Activated CD4-positive, alpha-beta T cell treated with anti-CD3 and anti-CD28 coated beads, Interleukin-2, amount 50 U/mL, for 4 hours (primary cell): ENCODE data around the gene FAM20B.
"Not testable (repeated sequence)": the region's sequence is repeated elsewhere in the genome, so short reads cannot be mapped to it uniquely, and the experiment has no call there.

Experiments
- DNase-seq, 2 experiments: peaks; one replicate each; pipeline ENCODE4 v3.0.0-alpha.2; 2020

FAM20B gene, protein sequence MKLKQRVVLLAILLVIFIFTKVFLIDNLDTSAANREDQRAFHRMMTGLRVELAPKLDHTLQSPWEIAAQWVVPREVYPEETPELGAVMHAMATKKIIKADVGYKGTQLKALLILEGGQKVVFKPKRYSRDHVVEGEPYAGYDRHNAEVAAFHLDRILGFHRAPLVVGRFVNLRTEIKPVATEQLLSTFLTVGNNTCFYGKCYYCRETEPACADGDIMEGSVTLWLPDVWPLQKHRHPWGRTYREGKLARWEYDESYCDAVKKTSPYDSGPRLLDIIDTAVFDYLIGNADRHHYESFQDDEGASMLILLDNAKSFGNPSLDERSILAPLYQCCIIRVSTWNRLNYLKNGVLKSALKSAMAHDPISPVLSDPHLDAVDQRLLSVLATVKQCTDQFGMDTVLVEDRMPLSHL

DNA sequence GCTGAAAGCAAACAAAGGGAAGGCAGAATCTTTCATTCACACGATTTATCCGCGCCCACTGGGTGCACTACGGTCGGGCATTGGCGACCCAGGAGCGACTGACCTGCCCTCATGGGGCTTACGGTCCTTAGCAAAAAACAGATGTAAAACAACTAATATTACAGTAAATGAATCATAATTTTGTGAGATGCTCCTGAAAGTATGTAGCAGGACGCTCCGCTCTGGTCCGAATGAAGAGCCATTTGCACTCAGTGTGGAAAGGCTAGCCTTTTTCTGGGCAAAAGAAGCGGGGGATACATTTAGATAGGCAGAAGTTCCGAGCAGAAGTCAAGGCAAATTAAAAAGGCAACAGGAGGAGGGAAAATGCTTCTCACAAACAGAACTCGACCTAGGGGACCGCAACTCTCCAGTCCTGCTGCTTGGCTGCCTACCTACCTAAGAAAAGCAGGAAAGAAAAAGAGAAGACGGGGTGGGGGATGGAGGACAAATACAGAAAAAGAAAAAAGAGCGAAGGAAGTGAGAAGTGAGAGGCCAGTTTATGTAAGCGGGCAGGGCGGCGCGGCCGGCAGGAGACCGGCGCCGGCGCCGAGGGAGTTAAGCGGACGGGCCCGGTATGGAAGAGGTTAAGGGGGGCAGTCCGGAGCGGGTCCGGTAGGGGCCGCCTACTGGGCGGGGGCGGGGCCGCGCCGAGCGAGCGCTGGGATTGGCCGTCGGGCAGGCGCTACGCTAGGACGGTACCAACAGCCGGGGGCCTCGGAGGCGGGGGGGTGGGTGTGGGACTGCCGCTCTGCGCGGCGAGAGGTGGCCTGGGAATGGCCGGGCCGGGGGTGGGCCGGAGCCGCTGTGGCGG, at the start of gene FAM20B:
TSS of gene FAM20B (plus strand) at position 770 of the 850 bp plus-strand sequence. CDS start 17,954 bp downstream, outside the sequence.
- DNase-seq, result peak; percentile 85 to 89

DNA sequence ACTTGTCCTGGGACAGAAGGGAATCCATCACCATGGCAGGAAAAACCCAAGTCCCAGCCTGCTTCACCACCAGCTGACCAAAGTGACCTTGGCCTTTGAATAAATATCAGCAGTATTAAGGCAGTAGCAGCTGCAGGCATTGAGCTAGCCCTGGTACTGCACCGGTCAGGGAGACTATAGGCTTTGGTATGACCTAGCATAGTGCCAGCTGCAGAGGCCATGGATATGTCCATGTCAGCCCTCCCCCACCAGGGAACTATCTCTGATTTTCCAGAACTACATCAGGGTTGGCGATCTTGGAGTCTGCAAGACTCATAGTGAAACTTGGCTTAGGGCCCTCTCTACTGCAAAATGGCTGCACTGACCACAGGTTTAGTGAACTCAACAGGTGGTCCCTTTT, 49.2 kb upstream of the FAM20B start:
- DNase-seq, result no peak

DNA sequence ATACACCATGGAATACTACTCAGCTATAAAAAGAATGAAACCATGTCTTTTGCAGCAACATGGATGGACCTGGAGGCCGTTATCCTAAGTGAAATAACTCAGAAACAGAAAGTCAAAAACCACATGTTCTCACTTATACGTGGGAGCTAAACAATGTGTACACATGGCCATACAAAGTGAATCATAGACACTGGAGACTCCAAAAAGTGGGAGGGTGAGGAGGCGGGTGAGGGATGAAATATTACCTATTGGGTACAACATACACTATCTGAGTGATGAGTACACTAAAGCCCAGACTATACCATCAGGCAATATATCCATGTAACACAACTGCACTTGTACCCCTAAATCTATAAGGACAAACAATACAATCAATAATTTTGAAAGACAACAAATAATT, 39.5 kb upstream of the FAM20B start:
- no peak for DNase-seq

DNA sequence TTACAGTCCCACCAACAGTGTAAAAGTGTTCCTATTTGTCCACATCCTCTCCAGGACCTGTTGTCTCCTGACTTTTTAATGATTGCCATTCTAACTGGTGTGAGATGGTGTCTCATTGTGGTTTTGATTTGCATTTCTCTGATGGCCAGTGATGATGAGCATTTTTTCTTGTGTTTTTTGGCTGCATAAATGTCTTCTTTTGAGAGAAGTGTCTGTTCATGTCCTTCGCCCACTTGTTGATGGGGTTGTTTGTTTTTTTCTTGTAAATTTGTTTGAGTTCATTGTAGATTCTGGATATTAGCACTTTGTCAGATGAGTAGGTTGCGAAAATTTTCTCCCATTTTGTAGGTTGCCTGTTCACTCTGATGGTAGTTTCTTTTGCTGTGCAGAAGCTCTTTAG, 37.5 kb upstream of the FAM20B start:
- not testable (repeated sequence) for DNase-seq

DNA sequence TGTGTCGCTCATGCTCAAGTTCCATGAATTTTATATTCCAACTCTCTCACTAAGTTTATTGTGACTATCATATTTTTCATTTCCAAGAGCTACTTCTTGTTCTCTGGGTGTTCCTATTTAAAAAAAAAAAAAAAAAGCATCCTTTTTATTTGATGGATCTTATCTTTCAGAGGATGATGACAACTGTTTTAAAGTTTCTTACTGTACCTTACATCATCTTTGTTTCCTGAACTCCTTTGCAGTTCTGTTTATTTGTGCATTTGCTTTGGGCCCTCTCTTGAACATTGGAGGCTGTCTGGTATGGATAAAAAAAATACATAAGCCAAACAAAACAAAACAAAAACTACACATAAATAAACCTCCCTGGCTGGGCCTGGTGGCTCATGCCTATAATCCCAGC, 32.1 kb upstream of the FAM20B start:
- no peak for DNase-seq

DNA sequence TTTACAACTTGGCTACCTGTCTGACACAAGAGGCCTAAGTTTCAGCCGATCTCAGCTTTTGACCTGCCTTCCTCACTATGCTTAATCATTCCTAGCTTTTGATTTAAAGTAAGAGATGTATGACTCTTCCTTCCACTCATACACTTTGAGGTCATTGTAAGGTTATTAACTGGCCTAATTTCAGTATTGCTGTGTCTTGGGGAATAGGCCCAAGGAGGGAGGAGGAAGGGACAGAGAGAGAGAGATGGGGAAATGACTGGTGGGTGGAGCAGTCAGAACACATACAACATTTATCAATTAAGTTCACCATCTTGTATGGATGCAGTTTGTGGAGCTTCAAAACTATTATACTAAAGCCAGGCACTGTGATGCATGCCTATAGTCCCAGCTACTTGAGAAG, 28.3 kb upstream of the FAM20B start:
- DNase-seq, result no peak

DNA sequence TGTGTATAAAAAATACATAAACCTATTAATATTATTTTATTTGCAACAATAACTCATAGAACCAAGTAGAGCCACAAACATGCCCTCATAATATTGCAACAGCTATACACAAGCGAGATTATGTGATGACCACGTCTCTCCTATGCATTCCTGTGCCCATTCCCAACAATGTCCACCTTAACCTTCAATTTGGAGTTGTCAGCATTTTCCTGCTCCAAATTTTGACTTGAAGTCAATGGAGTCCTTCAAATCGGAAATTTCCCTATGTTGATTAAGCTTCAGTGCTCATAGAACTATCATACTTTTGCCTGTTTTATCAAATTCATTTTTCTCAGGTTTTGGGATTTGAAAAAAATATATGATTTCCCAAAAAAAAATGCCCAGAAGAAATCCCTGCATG, 27.4 kb upstream of the FAM20B start:
- no peak for DNase-seq

DNA sequence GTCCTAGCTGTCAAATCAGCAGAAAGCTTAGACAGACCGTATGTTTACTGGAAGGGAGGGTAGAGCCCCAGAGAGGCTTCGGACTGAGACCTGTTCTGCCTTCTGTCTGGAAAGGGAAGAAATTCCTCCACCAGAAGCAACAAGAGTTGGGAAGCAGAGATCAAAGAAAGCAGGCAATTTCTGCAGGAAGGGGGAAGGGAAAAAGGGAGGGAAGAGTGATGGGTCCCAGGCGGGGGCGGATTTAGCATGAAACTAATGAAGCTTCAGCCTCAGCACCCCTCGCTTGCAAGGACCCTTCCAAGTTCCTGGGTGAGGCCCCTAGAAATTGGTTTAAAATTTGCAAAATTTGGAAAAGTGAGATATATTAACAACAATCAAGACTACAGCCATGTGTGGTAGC, 26.6 kb upstream of the FAM20B start:
- DNase-seq, result no peak

DNA sequence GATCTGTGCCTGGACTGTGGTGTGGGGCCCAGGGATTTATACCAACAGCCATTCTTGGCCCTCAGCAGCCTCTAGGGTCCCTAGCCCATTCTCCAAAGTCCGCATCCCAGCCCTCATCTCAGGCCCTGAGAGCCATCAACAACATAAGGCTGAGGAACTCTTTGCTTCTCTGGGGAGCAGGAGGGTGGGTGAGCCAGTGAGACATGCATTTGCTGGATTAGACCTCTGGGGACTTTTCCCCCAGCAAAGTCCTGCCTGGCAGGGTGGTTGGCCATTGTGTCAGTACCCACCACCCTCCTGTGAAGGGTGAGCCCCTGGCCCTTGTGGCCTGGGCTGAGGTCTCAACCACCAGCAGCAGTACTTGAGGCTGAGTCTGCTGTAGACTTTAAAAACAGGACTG, 24.2 kb upstream of the FAM20B start:
- DNase-seq, result no peak

DNA sequence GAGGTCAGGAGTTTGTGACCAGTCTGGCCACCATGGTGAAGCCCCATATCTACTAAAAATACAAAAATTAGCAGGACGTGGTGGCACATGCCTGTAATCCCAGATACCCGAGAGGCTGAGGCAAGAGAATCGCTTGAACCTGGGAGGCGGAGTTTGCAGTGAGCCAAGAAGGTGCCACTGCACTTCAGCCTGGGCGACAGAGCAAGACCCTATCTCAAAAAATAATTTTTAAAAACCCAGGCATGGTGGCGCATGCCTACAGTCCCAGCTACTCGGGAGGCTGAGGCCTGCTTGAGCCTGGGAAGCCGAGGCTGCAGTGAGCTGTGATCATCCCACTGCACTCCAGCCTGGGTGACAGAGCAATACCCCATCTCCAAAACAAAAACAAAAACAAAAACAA, 23.6 kb upstream of the FAM20B start:
- not testable (repeated sequence) for DNase-seq

DNA sequence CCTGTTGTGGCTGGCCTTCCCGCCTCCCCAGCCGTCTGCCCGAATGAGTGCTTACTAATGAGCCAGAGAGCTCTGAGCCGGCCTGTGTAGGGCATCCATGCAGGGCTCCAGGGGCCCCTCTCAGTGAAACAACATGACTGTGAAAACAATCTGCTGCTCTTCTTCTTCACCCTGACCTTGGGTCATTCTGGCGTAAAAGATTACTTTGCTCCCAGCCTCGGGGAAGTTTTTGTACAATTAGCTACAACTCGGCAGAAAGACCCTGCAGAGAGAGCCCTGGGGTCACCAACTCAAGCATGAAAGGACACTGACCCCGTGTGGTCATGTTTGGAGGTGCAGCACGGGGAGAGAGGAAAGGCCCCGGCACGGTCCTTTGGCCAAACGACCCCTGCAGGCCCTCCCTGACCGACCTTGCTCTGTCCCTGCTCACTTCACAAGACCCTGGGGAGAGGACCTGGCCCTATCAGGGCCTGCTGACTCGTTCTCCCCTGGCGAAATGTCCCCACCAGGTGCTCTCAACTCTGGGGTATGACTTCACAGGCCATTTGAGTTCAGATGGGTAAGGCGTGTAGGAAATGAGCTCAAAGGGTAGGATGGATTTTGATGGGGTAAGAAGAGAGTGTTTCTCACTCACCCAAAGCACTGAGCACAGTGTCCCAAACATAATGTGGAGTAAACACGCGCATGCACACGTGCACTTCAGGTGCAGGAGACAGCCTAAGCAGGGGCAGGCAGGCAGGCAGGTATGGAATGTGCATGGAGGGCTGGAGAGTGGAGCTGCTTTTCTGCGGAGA, 22.9 kb upstream of the FAM20B start:
- peak; percentile 52 to 62 for DNase-seq

DNA sequence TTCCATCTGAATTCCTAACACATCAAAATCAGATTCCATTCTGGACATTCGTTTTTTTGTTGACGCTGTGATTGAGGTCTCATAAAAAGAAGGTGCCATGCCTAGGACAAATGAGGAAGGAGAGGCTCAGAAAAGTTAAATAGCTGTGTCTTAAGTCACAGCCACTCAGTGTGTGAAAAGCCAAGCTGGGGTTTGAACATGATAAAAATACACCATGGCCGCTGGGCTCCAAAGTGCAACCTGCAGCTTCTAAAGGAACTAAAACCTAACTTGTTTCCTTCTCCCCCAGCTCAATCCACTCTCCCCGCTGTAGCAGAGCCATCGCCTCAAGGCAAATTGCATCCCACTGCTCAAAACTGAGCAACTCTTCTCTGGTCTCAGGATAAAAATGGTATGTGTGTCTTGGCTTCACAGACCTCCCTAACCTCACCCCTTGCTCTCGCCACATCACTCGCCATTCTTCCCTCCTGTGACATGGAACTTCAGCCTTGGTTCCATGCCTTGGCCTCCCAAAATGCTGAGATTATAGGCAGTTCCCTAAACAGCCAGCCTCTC, 22.1 kb upstream of the FAM20B start:
- no peak for DNase-seq

DNA sequence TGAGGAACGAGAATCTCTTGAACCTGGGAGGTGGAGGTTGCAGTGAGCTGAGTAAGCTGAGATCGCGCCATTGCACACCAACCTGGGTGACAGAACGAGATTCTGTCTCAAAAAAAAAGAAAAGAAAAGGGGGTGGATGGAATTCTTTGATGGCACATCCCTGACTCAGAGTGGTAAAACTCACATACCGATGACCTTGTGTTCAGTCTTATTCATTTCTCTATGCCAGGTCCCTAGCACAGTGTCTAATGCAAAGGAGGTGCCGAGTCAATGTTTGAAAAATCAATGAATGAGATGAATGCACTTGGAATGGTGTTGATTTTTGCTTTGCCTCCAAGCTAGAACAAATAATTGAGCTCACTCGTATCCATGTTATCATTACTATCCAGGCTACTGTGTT, 18.5 kb upstream of the FAM20B start:
- no peak for DNase-seq

DNA sequence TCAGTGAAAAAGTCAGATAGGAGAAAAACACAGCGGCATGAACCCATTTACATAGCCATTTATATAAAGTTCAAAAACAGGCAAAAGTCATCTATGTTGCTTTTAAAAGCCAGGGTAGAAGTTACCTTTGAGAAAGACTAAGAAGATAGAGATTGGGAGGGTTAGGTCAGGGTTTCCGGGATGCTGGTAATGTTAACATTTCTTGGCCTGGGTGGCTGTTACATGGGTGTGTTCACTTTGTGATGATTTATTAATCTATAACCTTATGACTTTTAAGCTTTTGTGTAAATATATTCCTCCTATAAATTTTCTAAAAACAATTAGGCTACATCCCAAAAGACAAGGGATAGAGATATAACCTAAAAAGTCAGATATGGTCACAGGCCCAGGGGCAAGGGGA, 15.0 kb upstream of the FAM20B start:
- DNase-seq, result no peak

DNA sequence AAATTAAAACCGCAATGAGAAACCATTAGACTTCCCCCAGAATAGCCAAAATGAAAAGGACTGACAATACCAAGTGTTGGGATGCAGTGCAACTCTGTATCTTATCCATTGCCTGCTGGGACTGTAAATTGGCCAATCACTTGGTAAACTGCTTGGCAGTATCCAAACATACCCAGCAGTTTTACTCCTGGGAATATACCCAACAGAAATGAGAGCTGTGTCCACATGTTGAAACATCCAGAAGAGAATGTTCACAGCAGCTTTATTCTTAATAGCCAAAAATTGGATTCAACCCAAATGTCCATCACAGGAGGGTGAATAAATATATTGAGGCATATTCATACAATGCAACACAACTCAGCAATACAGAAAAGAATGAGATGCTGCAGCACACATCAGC, 13.7 kb upstream of the FAM20B start:
- DNase-seq, result no peak

DNA sequence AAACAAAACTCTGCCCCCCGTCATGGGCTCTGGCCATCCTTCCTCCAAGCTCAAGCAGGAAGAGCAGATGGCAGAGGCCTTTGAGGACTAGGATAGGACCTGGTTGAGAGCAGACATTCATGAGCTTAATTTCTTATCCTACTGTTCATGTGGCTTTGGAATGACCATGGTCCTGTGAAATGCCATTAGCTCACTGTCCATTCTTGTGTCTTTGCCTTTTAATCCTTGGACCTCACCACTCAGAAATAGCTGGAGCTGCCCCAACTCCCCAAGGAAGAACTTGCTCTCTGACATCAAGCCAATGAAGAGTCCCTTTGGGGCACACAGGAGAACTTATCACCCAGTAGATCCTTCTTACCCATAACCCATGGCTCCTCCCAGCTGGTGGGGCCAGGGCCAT, 11.6 kb upstream of the FAM20B start:
- no peak for DNase-seq

DNA sequence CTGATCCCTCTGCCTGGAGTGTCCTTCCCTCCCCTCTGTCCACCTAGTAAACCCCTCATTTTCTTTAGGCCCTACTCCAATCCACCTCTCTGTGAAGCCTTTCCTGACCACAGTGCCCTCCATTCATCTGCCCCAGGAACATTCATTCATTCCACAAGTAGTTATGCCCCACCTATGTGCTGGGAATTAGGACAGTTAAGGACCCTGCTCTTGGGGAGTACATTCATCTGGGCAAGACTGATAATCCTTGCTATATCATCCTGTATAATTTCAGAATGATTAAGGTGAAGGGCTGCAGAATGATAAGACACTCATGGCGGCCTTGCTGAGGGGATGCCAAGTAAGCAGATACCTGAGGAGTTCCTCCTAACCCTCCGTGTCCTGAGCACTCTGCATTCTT, 10.3 kb upstream of the FAM20B start:
- no peak for DNase-seq

DNA sequence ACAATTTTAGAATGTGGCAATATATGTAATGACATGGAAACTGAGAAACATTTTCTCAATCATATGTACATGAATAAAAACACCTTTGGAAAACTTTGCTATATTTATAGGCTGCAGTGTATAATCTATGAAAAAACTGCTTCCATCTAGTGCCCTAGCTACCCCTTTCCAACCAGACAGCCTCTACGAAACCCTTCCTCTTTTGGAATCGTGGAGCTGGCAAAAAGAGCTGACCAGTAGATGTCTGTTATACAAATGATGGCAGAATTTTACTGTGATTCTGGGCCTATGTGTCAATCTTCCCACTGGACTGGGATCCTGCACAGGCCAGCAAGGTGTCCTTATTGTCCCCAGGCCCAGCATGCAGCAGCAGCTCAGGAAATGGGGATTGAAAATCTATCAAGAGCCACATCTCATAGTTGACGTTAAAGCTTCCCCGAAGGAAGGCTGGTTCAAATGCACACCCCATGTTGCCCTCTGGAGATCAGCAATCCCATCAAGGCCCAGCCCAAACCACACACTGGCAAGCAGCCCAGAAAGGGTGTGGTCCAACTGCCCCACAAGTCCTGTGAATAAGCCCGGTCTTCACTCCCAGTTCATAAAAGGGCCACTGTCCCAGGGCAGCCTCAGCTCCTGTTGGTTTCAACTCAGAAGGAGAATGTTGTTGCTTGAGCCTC, 8.8 kb upstream of the FAM20B start:
- no peak for DNase-seq

DNA sequence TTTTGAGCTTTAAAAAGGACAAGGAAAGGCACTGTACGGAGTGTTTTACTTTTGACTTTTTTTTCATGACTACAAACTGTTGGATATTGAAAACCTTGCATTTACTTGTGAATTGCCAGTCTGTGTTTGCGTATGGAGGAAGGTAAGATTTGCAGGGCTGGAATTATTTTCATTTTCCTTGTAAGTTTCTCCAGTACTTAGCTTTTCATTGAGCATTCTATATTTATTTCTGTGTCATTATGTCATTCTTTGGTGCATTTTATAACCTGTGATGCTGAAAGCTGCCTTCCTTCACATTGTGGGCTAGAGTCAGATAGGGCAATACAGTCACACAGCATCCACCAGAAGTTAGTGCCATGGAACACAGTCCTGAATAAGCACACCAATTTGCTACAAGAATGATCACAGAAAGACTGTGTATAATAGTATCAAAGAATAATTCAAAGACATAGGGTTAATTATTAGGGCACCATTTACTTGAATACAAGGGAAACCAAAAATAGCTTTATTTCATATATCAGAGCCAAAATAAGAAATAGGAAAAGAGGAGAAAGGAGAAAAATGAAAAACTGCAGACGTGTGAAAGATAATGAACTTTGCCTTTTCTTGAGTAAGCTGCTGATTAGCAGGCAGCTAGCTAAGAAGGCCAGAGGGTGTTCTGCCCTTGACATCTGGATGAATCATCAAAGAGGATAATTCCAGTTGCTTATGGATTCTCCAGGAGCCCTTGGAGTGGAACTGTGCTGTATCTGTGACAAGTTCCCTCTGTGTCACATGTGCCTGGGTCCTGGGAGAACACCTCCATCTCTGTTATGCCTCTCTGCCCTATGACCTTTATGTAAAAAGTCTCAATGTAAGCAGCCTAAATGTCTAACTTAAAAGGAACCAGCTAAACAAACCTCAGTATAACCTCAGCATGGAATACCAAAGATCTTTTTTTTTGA, 8.0 kb upstream of the FAM20B start:
- no peak for DNase-seq

DNA sequence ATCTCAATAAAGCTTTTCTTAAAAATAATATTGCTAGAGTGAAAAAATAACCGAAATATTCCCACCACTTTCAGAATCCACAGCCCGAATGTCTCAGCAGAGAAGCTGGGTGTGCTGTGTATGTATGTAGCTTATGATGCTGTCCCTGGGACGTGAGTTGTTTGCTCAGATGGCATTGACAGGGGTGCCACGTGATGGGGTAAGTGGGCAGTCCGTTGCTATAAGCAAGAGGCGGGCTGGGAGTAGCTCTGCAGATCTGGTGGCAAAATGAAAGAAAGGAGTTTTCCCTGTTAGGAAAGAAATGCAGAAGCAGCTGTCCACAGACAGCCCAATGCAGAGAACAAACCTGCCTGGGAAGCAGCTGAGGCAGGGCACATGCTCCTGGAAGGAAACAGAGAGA, 3.8 kb upstream of the FAM20B start:
- DNase-seq, result no peak

DNA sequence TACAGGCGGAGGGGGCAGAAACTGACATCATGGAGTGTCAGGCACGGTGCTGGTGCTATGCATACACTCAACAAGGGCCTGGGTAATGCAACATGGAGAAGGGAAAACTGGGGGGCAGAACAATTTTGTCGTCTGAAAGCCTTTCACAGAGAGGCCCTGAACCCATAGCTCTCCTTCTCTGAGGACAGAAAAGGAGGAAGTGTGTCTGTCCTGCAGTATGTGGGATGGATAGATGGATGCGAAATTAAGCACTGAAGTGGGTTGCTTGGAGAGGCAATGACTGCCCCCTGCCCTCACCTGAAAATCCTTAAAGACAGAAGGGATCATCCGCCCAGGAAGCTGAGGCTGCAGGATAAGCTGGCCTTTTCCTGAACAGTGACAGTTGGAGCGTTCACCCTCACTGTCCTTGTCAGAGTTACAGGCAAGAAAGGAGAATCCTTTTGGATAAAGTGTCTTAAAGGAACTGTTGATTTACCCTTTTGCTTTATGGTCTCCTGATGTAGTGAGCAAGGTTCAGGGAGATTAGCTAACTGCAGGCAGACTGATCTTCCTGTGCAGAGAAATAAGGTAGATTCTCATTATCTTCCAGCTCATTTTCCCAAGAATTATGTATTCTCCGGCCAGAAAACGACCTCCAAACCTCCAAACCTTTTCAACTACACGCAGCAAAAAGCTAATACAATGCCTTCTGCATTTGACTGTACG, 1.6 kb upstream of the FAM20B start:
- DNase-seq, result no peak
